ENCODE data around the gene PEPD.
A peak's percentile ranks its signal among the peaks of the same experiment; 100 is the strongest.
"Not testable (repeated sequence)": the region's sequence is repeated elsewhere in the genome, so short reads cannot be mapped to it uniquely, and the experiment has no call there.

PEPD gene

DNA sequence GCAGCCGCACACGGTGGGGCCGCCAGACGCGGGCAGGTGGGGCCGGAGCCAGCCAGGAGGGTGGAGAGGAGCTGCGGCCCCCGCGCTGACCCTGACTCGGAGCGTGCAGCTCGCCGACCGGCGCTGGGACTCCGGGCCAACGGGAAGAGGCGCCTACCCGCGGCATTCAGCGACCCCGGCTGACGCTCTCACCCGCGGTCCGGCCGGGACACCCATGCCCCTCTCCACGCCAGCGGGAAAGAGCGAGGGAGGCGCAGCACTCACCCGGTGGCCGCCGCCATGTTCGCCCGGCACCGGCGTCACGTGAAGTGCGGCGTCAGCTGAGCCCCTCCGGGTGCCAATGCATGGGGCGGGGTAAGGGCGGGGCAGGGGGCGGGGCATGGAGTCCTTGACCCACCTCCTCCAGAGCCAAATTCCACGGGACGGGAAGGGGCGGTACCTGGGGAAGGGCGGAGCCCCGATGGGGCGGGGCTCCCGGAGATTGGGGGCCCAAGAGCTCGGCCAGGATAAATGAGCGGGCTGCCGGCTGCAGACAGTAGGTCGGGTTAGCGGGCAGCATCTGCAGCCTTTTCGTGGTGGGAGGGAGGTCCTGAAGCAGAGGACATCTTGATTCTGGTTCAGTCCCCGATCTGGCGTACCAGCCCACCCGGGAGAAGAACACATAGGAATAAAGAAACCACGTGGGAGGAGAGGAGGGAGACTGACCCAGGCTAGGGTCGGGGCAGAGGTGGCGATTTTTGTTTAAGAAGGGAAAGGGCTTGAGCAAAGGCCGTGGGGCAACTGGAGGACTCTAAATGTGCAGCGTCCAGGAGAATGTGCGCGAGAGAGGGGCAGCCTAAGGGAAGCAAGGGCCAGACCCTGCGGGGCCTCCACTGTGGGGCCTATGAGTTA is at the start of gene PEPD:
Gene PEPD, minus strand, starts transcription at position 312 of the 891 bp plus-strand sequence. Its CDS starts 31 bp downstream, at position 281.
- peak; percentile 31 for DNase-seq (ENCODE audit: low read depth, low spot score)
- no peak within 1 kb of the TSS for H3K27ac ChIP-seq

DNA sequence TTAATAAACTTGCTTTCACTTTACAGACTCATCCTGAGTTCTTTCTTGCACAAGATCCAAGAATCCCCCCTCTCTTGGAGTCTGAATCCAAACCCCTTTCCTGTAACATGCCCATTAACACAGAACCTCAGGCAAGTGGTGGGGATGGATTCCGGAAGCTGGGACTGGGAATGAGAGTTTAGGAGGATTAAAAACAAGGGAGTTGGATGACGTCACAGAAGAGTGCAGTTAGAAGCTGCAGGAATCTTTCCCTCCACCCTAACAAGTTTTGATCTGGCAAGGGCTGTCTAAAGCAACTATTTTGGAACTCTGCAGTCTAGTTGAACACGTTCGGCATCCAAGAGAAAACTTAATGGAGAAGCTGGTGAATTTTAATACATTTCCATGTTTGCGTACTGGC is 48.2 kb upstream of the PEPD start:
- H3K27ac ChIP-seq: no peak overlapping the region
- no peak for DNase-seq (ENCODE audit: low read depth, low spot score)

DNA sequence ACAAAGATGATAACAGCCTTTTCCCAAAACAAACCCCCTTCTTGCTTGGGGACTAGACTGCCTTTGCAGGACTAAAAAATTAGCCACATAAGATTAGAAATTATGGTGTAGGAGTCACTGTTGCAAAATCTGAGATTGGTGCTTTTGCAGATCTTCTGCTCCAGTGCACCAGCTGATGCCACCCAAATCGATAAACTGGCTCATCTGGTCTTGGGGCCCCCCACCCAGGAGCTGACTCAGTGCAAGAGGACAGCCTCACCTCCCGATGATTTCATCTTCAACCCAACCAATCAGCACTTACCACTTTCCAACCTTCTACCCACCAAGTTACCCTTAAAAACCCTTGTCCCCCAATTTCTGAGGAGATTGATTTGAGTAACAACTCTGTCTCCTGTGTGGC is 47.1 kb upstream of the PEPD start:
- no peak for DNase-seq (ENCODE audit: low read depth, low spot score)

DNA sequence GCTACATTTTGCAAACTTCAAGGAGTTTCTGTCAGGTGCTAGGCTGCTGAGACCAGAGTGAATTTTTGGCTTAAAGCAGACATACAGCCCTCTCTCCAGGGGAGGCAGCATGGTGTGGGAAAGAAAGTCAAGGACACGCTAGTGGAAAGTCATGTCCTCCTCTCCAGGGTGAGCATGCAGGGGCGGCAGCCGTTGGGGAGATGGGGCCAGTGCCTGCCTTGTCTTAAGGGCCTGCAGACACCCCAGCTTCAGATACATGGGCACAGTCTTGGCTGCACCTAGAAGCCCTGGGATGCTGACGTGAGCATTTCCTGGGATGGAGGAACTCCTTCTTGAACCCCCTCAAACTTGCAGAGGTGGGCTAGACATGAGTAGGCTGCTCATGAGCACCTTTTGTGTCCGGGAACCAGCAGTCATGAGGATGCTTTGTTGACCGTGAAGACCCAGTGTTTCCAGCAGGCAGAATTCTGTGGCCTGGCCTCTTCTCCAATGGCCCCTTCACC is 43.3 kb upstream of the PEPD start:
- no peak for DNase-seq (ENCODE audit: low read depth, low spot score)
- no peak overlapping the region for H3K27ac ChIP-seq

More for the DNA sequence above, 47.1 kb upstream of the PEPD start:
- H3K27ac ChIP-seq: no peak overlapping the region

DNA sequence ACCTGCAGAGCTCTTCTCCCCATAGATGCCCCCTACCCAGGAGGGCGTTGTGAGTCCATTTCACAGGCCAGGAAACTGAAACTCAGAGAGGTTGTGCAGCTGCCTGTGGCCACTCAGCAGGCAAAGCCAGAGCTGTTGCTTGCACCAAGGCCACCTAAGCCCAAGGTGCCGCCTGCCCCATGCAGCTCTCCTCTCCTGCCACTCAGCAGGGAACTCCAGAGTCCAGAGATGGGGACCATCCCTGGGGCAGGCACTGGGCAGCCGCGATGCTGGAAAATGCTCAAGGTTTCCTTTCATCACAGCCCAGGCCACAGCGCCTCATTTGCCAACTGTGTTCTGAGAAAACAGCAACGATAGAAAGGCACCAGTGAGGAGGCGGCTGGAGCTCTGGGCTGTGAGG is 41.0 kb upstream of the PEPD start:
- H3K27ac ChIP-seq: no peak overlapping the region
- DNase-seq (ENCODE audit: low read depth, low spot score): no peak

DNA sequence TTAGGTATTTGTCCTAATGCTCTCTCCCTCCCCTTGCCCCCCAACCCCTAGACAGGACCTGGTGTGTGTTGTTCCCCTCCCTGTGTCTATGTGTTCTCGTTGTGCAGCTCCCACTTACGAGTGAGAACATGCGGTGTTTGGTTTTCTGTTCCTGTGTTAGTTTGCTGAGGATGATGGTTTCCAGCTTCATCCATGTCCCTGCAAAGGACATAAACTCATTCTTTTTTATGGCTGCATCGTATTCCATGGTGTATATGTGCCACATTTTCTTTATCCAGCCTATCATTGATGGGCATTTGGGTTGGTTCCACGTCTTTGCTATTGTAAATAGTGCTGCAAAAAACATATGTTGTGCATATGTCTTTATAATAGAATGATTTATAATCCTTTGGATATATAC is 40.1 kb upstream of the PEPD start:
- H3K27ac ChIP-seq; DNase-seq (ENCODE audit: low read depth, low spot score): not testable (repeated sequence)

DNA sequence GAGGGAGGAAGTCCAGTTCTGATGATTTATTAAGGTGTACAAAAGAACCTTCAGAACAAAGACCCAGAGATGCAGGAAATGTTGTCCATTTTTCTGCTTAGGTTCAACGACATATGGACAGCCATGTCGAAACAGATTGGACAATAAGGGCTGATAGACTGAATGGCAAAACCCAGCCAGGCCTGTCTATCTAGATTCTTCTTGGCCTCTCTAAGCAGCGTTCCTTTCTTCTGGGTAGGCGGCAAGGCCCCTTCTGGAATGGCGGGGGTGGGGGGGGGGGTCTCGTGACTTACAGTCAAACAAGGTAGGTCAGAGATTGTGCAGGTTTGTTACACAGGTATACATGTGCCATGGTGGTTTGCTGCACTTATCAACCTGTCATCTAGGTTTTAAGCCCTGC is 39.7 kb upstream of the PEPD start:
- no peak for DNase-seq (ENCODE audit: low read depth, low spot score)
- no peak overlapping the region for H3K27ac ChIP-seq

DNA sequence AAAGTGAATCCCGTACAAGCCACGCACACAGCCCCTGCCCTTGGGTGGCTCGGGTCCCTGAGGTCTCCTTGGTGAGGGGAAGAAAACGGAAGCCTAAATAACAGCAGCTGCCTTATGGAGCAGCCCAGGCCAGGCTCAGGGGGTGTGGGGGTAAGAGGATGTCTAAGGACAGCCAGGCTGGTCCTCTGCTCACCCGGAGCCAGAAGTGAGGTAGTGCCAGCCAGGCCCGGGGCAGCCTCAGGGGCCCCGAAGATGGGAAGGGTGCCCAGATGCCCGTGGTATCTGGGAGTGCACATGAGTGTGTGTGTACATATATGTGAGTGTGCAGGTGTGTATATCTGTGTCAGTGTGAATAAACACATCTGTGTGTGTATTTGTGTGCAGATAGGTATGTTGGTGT is 38.4 kb upstream of the PEPD start:
- H3K27ac ChIP-seq: no peak overlapping the region
- DNase-seq (ENCODE audit: low read depth, low spot score): no peak

DNA sequence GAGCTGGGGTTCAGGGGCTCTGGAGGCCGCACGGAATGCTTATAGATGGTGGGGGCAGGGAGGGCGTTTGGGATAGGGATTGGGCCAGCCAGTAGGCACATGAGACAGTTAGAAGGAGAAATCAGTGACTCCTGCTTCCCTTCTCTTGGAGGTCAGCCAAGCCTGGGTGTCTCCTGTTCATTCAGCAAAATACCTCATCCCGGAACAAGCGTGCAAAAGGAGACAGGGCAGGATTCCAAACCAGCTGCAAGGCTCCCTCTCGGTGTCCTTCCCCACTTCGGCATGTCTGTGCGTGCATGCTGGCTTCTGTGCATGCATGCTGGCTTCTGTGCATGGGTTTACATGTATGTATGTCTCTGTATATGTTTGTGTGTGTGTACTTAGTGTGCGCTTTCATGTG is 37.3 kb upstream of the PEPD start:
- no peak overlapping the region for H3K27ac ChIP-seq
- DNase-seq (ENCODE audit: low read depth, low spot score): no peak

DNA sequence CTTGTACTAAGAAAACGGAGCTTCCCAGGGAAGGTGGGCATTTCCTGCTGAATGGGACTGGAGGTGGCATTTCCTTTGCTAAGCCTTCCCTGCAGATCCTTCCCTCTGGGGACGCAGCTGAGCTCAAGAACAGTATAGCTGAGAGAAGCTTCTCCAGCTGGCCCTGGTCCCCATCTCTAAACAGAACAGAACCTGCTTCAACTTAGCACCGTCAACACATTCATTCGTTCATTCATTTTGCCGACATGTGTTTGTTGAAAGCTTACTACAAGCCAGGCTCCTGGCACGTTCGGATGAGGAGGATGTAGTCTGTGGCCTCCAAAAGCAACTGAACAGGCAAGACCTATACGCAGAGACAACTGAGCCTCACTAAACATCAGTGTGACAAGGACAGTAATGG is 36.6 kb upstream of the PEPD start:
- DNase-seq (ENCODE audit: low read depth, low spot score): no peak
- H3K27ac ChIP-seq: no peak overlapping the region

DNA sequence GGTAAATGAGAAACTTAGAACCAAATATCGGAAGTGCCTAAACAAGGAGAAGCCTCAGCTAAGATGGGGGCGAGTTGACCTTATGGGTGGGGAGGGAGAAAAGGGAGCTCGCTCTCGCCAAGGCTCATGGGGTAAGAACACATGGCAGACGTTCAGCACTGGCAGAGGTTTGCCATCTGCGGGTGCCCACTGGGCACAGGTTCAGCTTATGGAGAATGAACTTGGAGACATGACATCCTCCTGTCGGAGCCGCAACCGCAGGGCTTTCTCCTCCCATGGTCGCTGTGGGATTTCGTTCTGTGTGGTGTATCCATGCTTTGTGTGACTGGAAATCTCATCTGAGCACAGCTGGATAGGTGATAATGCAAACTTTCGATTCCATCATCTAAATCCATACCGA is 36.1 kb upstream of the PEPD start:
- no peak for DNase-seq (ENCODE audit: low read depth, low spot score)
- no peak overlapping the region for H3K27ac ChIP-seq

DNA sequence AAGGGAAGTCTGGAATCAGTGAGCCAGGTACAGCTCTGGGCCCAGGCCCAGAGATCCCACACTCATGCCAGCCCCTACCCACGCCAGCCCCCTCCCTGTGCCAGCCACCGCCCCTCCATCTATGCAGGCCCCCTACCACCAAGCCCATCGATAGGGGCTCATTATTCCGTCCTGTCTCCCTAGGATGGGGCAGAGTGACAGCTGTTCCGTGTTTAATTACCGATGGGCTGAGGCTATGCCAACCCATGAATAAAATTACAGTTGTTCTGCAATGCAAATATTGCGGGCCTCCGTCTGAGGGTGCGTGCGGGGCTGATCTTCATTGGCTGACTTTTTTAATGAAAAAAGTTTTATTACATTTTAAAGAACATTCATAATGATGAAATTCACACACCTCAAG is 35.6 kb upstream of the PEPD start:
- DNase-seq (ENCODE audit: low read depth, low spot score): no peak

DNA sequence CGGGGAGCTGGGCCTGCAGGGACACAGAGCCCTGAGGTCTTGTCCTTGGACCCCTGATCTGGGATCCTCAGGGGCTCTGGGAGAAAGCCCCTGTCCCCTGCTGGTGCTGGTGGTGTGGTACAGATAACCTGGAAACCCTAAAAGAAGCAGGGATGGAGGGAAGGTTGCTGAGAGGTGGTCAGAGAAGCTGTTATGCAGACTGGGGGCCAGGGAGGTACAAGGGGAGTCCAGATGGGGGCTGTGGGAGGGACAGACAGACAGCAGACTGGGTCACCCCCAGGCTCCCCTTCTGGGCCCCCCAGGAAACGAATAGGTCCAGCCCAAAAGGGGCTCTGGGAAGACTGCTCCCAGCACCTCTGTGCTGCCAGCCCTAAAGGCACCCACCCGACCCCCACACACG is 34.7 kb upstream of the PEPD start:
- no peak for DNase-seq (ENCODE audit: low read depth, low spot score)
- no peak overlapping the region for H3K27ac ChIP-seq

More for the DNA sequence above, 35.6 kb upstream of the PEPD start:
- no peak overlapping the region for H3K27ac ChIP-seq

DNA sequence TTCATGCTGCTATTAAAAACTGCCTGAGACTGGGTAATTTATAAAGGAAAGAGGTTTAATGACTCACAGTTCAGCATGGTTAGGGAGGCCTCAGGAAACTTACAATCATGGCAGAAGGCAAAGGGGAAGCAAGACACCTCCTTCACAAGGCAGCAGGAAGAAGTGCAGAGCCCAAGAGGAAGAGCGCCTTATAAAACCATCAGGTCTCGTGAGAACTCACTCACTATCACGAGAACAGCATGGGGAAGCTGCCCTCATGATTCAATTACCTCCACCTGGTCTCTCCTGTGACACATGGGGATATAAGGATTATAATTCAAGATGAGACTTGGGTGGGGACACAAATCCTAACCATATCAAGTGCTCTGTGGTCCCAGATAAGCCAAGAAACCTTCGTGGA is 34.1 kb upstream of the PEPD start:
- not testable (repeated sequence) for H3K27ac ChIP-seq; DNase-seq (ENCODE audit: low read depth, low spot score)

DNA sequence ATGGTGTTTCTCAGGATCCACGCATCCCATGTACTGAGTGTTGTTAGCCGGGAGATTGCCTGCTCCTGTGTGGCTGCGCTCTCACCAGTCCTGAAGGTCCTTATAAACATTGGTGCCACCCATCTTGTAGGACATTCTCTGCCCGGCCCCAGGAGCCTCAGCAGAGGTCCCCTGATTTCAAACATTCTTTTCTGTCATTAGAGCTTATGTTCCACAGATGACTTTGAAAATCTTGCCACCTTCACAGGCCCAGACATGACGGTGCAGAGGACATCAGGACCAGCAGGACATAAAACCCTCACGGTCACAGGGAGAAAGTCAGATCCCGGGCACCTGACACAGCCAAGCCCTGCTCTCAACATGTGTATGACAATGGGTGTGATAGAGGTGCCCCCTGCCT is 33.2 kb upstream of the PEPD start:
- DNase-seq (ENCODE audit: low read depth, low spot score): no peak
- H3K27ac ChIP-seq: no peak overlapping the region

DNA sequence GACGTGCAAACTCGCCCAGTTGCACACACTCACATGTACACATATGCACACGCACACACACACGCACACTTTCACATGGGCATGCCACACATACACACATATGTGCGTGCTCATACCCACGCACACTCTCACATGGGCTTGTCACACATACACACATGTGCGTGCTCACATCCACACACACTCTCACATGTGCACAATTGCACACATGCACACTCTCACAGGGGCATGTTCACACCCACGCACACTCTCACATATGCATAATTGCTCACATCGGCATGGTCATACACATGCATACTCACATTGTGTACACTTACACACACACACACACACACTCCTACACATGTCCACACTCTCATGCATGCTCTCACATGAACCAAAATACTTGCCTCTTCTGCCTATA is 32.8 kb upstream of the PEPD start:
- DNase-seq (ENCODE audit: low read depth, low spot score): no peak

DNA sequence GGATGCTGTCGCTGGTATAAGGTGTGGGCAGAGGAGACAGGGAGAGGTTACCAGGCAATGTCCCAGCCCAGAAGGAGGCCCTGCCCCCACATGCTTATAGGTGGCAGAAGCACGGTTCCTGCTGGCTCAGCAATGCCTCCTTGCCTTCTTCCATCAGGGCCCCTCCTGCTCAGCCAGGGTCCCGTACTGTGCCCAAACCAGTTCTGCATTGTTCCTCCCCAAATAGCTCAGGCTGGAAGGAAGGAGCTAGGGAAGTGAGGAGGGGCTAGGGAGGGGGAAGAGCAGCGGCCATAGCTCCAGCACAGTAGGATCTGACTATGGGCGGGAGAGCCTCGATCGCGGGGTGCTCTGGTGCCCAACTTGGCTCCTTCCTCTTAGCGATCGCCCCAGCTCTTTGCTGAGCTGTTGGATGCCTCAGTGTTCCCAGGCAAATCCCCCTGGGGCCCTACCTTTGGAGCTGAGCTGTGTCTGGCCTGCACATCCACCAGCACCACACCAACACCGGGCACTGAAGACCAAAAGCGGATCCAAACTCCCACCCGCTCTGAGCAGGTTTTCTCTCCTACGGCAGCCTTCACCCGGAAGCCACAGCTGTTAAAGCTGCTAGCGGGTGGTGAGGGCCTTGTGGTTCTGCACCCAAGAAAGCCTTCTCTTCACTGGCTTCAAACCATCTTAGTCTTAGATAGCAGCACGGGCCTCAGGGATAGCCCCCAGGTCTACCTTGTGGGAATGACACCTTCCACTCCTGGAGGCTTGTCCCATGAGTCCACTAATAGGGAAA is 32.1 kb upstream of the PEPD start:
- DNase-seq (ENCODE audit: low read depth, low spot score): no peak
- H3K27ac ChIP-seq: no peak overlapping the region

More for the DNA sequence above, 32.8 kb upstream of the PEPD start:
- no peak overlapping the region for H3K27ac ChIP-seq

DNA sequence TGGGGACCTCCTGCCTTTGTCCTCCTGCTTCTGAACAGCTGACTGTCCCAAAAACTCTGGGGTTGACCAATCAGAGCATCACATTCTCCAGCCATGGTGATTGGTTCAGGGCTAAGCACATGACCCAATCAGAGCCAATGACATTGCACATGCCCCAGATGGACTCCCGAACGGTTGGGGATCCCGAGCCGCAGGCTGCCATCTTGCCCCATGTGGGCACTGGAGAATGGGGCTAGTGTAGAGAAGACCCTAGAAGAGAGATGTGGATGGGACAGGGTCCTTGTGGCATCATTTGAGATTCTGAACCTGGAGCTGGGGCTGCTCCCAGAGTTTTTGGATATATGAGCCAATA is 31.3 kb upstream of the PEPD start:
- no peak for DNase-seq (ENCODE audit: low read depth, low spot score)
- no peak overlapping the region for H3K27ac ChIP-seq

DNA sequence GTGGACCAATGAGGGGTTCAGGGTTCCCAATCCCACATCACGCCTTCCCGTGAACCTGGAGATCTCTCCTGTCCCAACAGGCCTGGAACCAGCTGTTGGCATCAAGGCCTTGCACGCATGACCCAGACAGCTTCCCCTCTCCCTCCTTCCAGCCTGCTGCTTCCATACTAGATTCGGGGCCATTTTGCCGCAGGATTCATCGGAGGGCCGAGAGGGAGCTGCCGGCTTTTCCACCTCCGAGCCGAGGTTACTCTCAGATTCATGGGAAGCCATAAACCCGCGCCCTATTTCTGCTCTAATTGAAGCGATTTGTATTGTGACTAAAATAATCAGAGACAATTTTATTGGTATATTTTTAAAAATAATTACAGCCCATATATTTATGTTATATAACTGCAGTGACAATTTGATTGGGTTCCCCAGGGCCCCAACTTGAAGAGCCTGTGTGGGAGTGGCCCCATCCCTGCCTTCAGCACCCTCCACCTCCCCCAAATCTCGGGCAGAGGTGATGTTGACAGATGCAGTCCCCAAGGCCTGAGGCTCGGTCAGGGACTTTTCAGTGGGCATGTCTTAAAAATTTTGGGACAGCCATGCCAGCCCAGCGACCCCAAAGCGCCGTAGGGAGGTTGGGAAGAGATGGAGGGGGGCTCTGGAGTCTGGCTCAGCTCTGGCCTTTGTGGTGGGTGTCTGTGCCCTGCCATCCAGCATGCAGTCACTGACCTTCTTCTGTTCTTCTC is 30.8 kb upstream of the PEPD start:
- DNase-seq (ENCODE audit: low read depth, low spot score): no peak
- no peak overlapping the region for H3K27ac ChIP-seq

DNA sequence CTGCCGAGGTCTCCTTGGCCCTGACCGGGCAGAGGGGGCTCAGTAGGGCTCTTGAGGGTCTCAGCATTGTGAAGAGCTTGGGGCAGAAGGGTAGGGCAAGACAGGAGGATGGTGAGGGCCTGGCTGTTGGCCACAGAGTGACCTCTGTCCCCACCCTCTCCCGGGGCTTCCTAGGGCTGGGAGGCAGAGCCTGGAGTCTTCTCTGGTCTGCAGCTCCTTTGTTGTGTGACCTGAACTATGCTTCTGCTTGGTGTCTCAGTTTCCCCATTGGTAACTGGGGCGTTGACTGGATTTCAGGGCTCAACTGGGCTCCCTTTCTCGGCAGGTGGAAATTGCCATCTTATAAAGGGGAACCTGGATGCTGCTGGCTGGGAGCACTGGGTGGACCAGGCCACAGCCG is 30.1 kb upstream of the PEPD start:
- no peak for DNase-seq (ENCODE audit: low read depth, low spot score)
- H3K27ac ChIP-seq: no peak overlapping the region

DNA sequence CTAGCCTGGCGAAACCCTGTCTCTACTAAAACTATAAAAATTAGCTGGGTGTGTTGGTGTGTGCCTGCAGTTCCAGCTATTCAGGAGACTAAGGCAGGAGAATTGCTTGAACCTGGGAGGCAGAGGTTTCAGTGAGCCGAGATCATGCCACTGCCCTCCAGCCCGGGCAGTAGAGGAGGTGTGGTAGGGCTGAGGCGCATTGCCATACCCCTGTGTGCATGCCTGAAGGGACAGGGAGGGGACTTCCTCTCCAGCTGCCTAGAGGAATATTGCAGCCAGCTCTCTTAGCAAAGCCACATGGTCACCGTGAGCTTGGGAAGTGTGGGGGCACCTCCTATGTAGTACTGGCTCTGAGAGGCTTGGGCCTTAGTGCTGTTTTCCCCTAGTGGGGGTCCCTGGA is 29.2 kb upstream of the PEPD start:
- DNase-seq (ENCODE audit: low read depth, low spot score): no peak
- no peak overlapping the region for H3K27ac ChIP-seq
